ENCODE measurements around the gene SNN. TPM values are rescaled to one million over a fixed set of nuclear protein-coding genes. Genes with fewer than 3 reads are reported as not detected.

The SNN gene
- total and polyA plus RNA-seq, 4 donors, result 9.4 to 29.0 (median 18.9) TPM

- WGBS, 2 donors, result 42 to 58% methylated on average over 15 of the region's 15 CpGs
- no peak overlapping the region for H3K4me3 ChIP-seq
- H3K4me1 ChIP-seq (ENCODE audit: control insufficient read depth in 5 of 5, insufficient read depth in 5 of 5, low read length in 5 of 5), result peaks cover 0 to 45% (median 29%) of the 10 kb centered on the region in 5 donors
- H3K27me3 ChIP-seq (ENCODE audit: control insufficient read depth in 3 of 3, insufficient read depth in 3 of 3, low read length in 2 of 3), result no peaks in the 10 kb centered on the region
- H3K36me3 ChIP-seq (ENCODE audit: control insufficient read depth in 4 of 4, insufficient read depth in 4 of 4, low read length in 4 of 4), result no peaks in the 10 kb centered on the region
- ATAC-seq (ENCODE audit: insufficient read depth, low FRiP score), result peak; percentile 60
- no peak for TF ChIP-seq CTCF (IDR thresholded peaks at IDR 0.05; ENCODE audit: control extremely low read depth, extremely low read depth)
- H3K9me3 ChIP-seq (ENCODE audit: control insufficient read depth in 4 of 4, insufficient read depth in 3 of 4, low read length in 3 of 4), result no peaks in the 10 kb centered on the region
- peak overlapping the region in 1 of 2 donors; percentile 84 for H3K27ac ChIP-seq (ENCODE audit: low read depth in 1 of 2, low read length in 1 of 2)
- DNase-seq, result peak; percentile 82 to 90 (median 86)
- no peak overlapping the region for H3K9ac ChIP-seq (ENCODE audit: insufficient read depth in 1 of 2, low read length in 2 of 2)
Measured at GRCh38 chr16:11632455-11632939, 35.8 kb upstream of the SNN start.

- 86 to 89% methylated on average over 3 of the region's 3 CpGs for WGBS, 2 donors
- no peak for ATAC-seq (ENCODE audit: insufficient read depth, low FRiP score)
- Histone ChIP-seq H3K9ac (ENCODE audit: insufficient read depth in 1 of 2, low read length in 2 of 2) (no peak overlapping the region), H3K4me1 (ENCODE audit: control insufficient read depth in 5 of 5, insufficient read depth in 5 of 5, low read length in 5 of 5) (peaks cover 0 to 42% (median 26%) of the 10 kb centered on the region in 5 donors), H3K27me3 (ENCODE audit: control insufficient read depth in 3 of 3, insufficient read depth in 3 of 3, low read length in 2 of 3) (no peaks in the 10 kb centered on the region), H3K9me3 (ENCODE audit: control insufficient read depth in 4 of 4, insufficient read depth in 3 of 4, low read length in 3 of 4) (no peaks in the 10 kb centered on the region), H3K4me3 (no peak overlapping the region), H3K27ac (ENCODE audit: low read depth in 1 of 2, low read length in 1 of 2) (peak overlapping the region in 1 of 2 donors; percentile 84), H3K36me3 (ENCODE audit: control insufficient read depth in 4 of 4, insufficient read depth in 4 of 4, low read length in 4 of 4) (no peaks in the 10 kb centered on the region)
- no peak for TF ChIP-seq CTCF (IDR thresholded peaks at IDR 0.05; ENCODE audit: control extremely low read depth, extremely low read depth)
- no peak for DNase-seq
Measured at GRCh38 chr16:11633113-11633512, 35.1 kb upstream of the SNN start.

GRCh38 chr16:11634312-11634711, 33.9 kb upstream of the SNN start:
- H3K27ac ChIP-seq (ENCODE audit: low read depth in 1 of 2, low read length in 1 of 2), result no peak overlapping the region
- no peak for ATAC-seq (ENCODE audit: insufficient read depth, low FRiP score)
- DNase-seq, result no peak
- H3K36me3 ChIP-seq (ENCODE audit: control insufficient read depth in 4 of 4, insufficient read depth in 4 of 4, low read length in 4 of 4), result no peaks in the 10 kb centered on the region
- TF ChIP-seq CTCF (IDR thresholded peaks at IDR 0.05; ENCODE audit: control extremely low read depth, extremely low read depth), result no peak
- no peak overlapping the region for H3K9ac ChIP-seq (ENCODE audit: insufficient read depth in 1 of 2, low read length in 2 of 2)
- no peaks in the 10 kb centered on the region for H3K27me3 ChIP-seq (ENCODE audit: control insufficient read depth in 3 of 3, insufficient read depth in 3 of 3, low read length in 2 of 3)
- 49 to 73% methylated on average over 6 of the region's 6 CpGs for WGBS, 2 donors
- H3K9me3 ChIP-seq (ENCODE audit: control insufficient read depth in 4 of 4, insufficient read depth in 3 of 4, low read length in 3 of 4), result no peaks in the 10 kb centered on the region
- H3K4me1 ChIP-seq (ENCODE audit: control insufficient read depth in 5 of 5, insufficient read depth in 5 of 5, low read length in 5 of 5), result peaks cover 0 to 33% (median 22%) of the 10 kb centered on the region in 5 donors
- no peak overlapping the region for H3K4me3 ChIP-seq

- no peaks in the 10 kb centered on the region for H3K9me3 ChIP-seq (ENCODE audit: control insufficient read depth in 4 of 4, insufficient read depth in 3 of 4, low read length in 3 of 4)
- no peak for ATAC-seq (ENCODE audit: insufficient read depth, low FRiP score)
- H3K4me1 ChIP-seq (ENCODE audit: control insufficient read depth in 5 of 5, insufficient read depth in 5 of 5, low read length in 5 of 5), result peaks cover 0 to 30% (median 15%) of the 10 kb centered on the region in 5 donors
- no peaks in the 10 kb centered on the region for H3K27me3 ChIP-seq (ENCODE audit: control insufficient read depth in 3 of 3, insufficient read depth in 3 of 3, low read length in 2 of 3)
- no peak overlapping the region for H3K4me3 ChIP-seq
- no peak overlapping the region for H3K27ac ChIP-seq (ENCODE audit: low read depth in 1 of 2, low read length in 1 of 2)
- WGBS, 2 donors, result 85 to 88% methylated on average over 10 of the region's 10 CpGs
- H3K9ac ChIP-seq (ENCODE audit: insufficient read depth in 1 of 2, low read length in 2 of 2), result no peak overlapping the region
- TF ChIP-seq CTCF (IDR thresholded peaks at IDR 0.05; ENCODE audit: control extremely low read depth, extremely low read depth), result no peak
- H3K36me3 ChIP-seq (ENCODE audit: control insufficient read depth in 4 of 4, insufficient read depth in 4 of 4, low read length in 4 of 4), result no peaks in the 10 kb centered on the region
- no peak for DNase-seq
Measured at GRCh38 chr16:11635113-11635652, 33.1 kb upstream of the SNN start.

All from lung (tissue), 12 donors.